Esophagus muscularis mucosa (tissue), 4 donors: ENCODE data around the gene L2HGDH. TPM values are rescaled to one million over a fixed set of nuclear protein-coding genes. Genes with fewer than 3 reads are reported as not detected.

ENCODE experiments used
- DNase-seq: peaks from one replicate; pipeline ENCODE4 v3.0.0-alpha.2; 2017; ENCODE audit errors: extremely low spot score
- H3K27ac ChIP-seq, 4 donors: fragments of 200-600 bp; sonication (generic); replicated peaks in 1 of 4; 1 replicate in 3 of 4; 2 replicates in 1 of 4; pipeline ENCODE4 v1.5.1; 2016 to 2019; ENCODE audit warnings: mild to moderate bottlenecking in 1 of 4
- H3K27me3 ChIP-seq, 4 donors: fragments of 200-600 bp; sonication (generic); one replicate each; pipeline versions ENCODE4 v1.5.1 to v1.6.0; 2016 to 2019
- H3K36me3 ChIP-seq, 4 donors: fragments of 200-600 bp; sonication (generic); one replicate each; pipeline ENCODE4 v1.5.1; 2016 to 2019
- H3K4me1 ChIP-seq, 4 donors: fragments of 200-600 bp; sonication (generic); one replicate each; pipeline ENCODE4 v1.5.1; 2016 to 2019
- H3K4me3 ChIP-seq, 4 donors: fragments of 200-600 bp; sonication (generic); 1 replicate in 2 of 4; 2 replicates in 2 of 4; pipeline ENCODE4 v1.5.1; 2016 to 2019; ENCODE audit warnings: mild to moderate bottlenecking in 4 of 4, moderate library complexity in 1 of 4
- H3K9me3 ChIP-seq, 4 donors: fragments of 200-600 bp; sonication (generic); 1 replicate in 3 of 4; 2 replicates in 1 of 4; pipeline ENCODE4 v1.5.1; 2016 to 2019
- CTCF ChIP-seq, 3 experiments: fragments of 200-600 bp in 2 of 3; fragments of 450-650 bp in 1 of 3; sonication (generic) in 2 of 3; IDR thresholded peaks; one replicate each; pipeline ENCODE4 v1.5.1; 2017 to 2019; ENCODE audit warnings: antibody characterized with exemption in 3 of 3, mild to moderate bottlenecking in 2 of 3, moderate library complexity in 1 of 3
- EP300 ChIP-seq: sonication (generic); formaldehyde crosslinking; IDR thresholded peaks from one replicate; pipeline ENCODE4 v1.6.1; 2017; ENCODE audit warnings: antibody characterized with exemption
- POLR2A ChIP-seq: fragments of 450-650 bp; IDR thresholded peaks from one replicate; pipeline ENCODE4 v1.6.1; 2017; ENCODE audit warnings: antibody characterized with exemption, moderate library complexity, mild to moderate bottlenecking, low read depth
- POLR2AphosphoS5 ChIP-seq, 2 donors: sonication (generic); formaldehyde crosslinking; IDR thresholded peaks; one replicate each; pipeline ENCODE4 v1.6.1; 2017; ENCODE audit warnings: antibody characterized with exemption in 2 of 2
- WGBS: methylation state at CpG from one replicate; pipeline ENCODE4 v1.1.5; 2018; 5-methylcytosine and 5-hydroxymethylcytosine counted together
- intact Hi-C: fragments of 100-400 bp; cut with DNase I; formaldehyde crosslinking; loops from one replicate; pipeline ENCODE4 v1.15.1; 2023
- total RNA-seq, 4 donors: library from RNA; depleted of rRNA; stranded (reverse); fragments of >200 nt; gene quantifications; one replicate each; pipeline versions ENCODE4 v1.1.0 to v1.2.1, GENCODE V29; 2016

Gene L2HGDH
- total RNA-seq, 4 donors from 2014 or later: 4.0 to 12.2 (median 7.7) TPM

- TF ChIP-seq POLR2A: no peak
- TF ChIP-seq POLR2AphosphoS5 (IDR thresholded peaks at IDR 0.05): no peak
- no peak for TF ChIP-seq EP300
- no peak for TF ChIP-seq CTCF (IDR thresholded peaks at IDR 0.05)
- Histone ChIP-seq H3K27me3 (no peaks in the 10 kb centered on the region), H3K36me3 (peaks cover 0 to 2% (median 0%) of the 10 kb centered on the region in 4 donors), H3K9me3 (no peaks in the 10 kb centered on the region), H3K4me3 (no peak overlapping the region), H3K27ac (peak overlapping the region in 3 of 4 donors; percentile 13 to 57 (median 13)), H3K4me1 (peaks cover 26 to 62% (median 59%) of the 10 kb centered on the region in 4 donors)
- 39% methylated on average over 4 of the region's 4 CpGs for WGBS
- intact Hi-C loops: loop anchor here (10.0 kb wide), 1 partner anchor 50 kb away; the partner anchor contains the start of gene CDKL1
- DNase-seq: no peak
Observed at GRCh38 chr14:50344876-50345563, 33.0 kb upstream of the L2HGDH start.

DNA sequence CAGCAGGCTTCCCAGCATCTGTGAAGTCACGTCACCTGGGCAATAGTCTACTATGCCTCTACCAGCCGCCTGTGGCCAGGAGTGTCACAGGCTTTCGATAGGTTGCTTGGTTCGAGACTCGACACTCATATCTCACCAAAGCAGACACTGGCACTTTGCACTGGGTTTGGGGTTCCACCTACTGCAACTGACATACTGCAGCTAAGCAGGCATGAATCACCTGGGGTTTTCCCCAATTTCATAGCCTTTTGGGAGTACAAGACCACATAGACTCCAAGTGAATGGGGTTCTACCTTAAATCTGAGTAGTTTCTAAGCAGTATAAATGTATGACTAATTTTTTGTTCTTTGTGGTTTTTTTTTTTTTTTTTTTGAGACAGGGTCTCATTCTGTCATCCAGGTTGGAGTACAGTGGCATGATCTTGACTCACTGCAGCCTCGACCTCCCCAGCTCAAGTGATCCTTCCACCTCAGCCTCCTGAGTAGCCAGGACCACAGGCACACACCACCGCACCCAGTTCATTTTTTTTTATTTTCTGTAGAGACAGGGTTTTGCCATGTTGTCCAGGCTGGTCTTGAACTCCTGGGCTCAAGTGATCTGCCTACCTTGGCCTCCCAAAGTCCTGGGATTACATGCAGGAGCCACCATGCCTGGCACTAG is 32.2 kb upstream of the L2HGDH start:
- H3K4me1 ChIP-seq: peaks cover 26 to 62% (median 58%) of the 10 kb centered on the region in 4 donors
- no peak for TF ChIP-seq EP300
- TF ChIP-seq POLR2AphosphoS5 (IDR thresholded peaks at IDR 0.05): no peak
- TF ChIP-seq POLR2A: no peak
- TF ChIP-seq CTCF (IDR thresholded peaks at IDR 0.05): no peak
- peak overlapping the region in 2 of 4 donors; percentile 57 to 73 for H3K27ac ChIP-seq
- H3K4me3 ChIP-seq: no peak overlapping the region
- intact Hi-C loops: loop anchor here (10.0 kb wide), 1 partner anchor 51 kb away; the partner anchor contains the start of gene CDKL1
- H3K27me3 ChIP-seq: no peaks in the 10 kb centered on the region
- WGBS: 97% methylated on average over 7 of the region's 7 CpGs
- no peaks in the 10 kb centered on the region for H3K9me3 ChIP-seq
- DNase-seq: no peak
- peaks cover 0 to 2% (median 0%) of the 10 kb centered on the region in 4 donors for H3K36me3 ChIP-seq

GRCh38 chr14:50343434-50343833 is 31.4 kb upstream of the L2HGDH start:
- peak overlapping the region in 2 of 4 donors; percentile 73 to 74 for H3K27ac ChIP-seq
- WGBS: 60% methylated on average over 1 of the region's 1 CpG
- no peak for DNase-seq
- peaks cover 26 to 60% (median 57%) of the 10 kb centered on the region in 4 donors for H3K4me1 ChIP-seq
- TF ChIP-seq EP300 (no peak), CTCF (IDR thresholded peaks at IDR 0.05) (no peak), POLR2A (no peak), POLR2AphosphoS5 (IDR thresholded peaks at IDR 0.05) (no peak)
- no peaks in the 10 kb centered on the region for H3K27me3 ChIP-seq
- intact Hi-C loops: loop anchor here (10.0 kb wide), 1 partner anchor 51 kb away; the partner anchor contains the start of gene CDKL1
- H3K9me3 ChIP-seq: no peaks in the 10 kb centered on the region
- H3K4me3 ChIP-seq: no peak overlapping the region
- peaks cover 0 to 6% (median 3%) of the 10 kb centered on the region in 4 donors for H3K36me3 ChIP-seq

DNA sequence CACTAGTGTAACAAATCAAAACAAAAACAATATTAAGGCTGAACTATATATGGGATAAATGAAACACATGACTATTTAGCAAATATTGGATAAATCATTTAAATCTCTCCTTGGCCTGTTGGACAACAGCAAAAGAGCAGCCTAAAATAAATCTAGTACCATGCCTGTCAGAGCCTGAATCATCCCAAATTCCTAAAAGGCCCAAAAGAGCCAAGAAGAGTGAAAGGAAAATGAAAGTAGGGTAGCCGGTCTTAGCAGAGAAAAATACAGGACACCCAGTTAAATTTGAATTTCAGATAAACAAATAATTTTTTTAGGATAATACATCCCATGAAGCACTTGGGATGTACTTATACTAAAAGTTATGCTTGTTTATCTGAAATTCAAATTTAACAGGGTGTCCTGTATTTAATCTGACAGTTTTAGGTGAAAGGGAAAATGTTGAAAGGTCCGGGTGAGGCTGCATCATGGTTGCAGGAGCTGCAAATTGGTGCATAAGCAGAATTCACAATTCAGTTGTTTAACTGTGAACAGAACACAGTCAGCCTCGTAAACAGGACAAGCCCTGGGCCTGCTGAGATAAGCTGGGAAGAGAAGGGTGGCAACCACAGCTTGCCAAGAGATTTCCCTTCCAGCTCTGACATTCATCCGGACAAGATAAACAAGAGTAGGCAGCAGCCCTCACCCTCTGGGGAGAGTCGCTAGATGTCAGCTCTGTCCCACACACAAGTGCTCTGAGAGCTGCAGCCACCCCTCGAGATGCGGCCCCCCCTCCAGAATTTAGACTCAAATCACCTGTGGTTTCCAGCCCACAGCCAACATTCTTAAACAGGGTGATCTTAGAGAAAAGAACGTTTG is 30.4 kb upstream of the L2HGDH start:
- intact Hi-C loops: loop anchor here (10.0 kb wide), 1 partner anchor 52 kb away; the partner anchor contains the start of gene CDKL1

More for the DNA sequence above, 30.4 kb upstream of the L2HGDH start:
- H3K4me3 ChIP-seq: peak overlapping the region; percentile 22 to 47 (median 43)
- H3K36me3 ChIP-seq: peaks cover 0 to 11% (median 3%) of the 10 kb centered on the region in 4 donors
- H3K4me1 ChIP-seq: peaks cover 21 to 52% (median 51%) of the 10 kb centered on the region in 4 donors
- TF ChIP-seq POLR2A: no peak
- TF ChIP-seq EP300: no peak
- peak; percentile 21 to 47 (median 43) for TF ChIP-seq CTCF (IDR thresholded peaks at IDR 0.05)
- TF ChIP-seq POLR2AphosphoS5 (IDR thresholded peaks at IDR 0.05): peak; percentile 7 to 43
- 4% methylated on average over 8 of the region's 8 CpGs for WGBS
- DNase-seq: peak; percentile 90
- no peaks in the 10 kb centered on the region for H3K27me3 ChIP-seq
- no peaks in the 10 kb centered on the region for H3K9me3 ChIP-seq
- peak overlapping the region; percentile 64 to 74 (median 70) for H3K27ac ChIP-seq
